ENCODE data around the gene CLIC1. TPM values are rescaled to one million over a fixed set of nuclear protein-coding genes. Genes with fewer than 3 reads are reported as not detected.

Gene CLIC1
- total and polyA plus RNA-seq, 10 of the 15 experiments (the other 5 are each of a cell fraction or from before 2014, with no cell fraction given), result 446 to 1,266 (median 636) TPM

GRCh38 chr6:31721351-31722020, 14.8 kb downstream of the CLIC1 start, which contains the start of gene LY6G6C (continued):
- TF ChIP-seq IKZF2 (IDR thresholded peaks at IDR 0.05), result no peak

GRCh38 chr6:31720196-31720770, 16.0 kb downstream of the CLIC1 start:
- no peaks in the 10 kb centered on the region for H3K36me3 ChIP-seq (ENCODE audit: control insufficient read depth in 2 of 2, insufficient read depth in 2 of 2, low read length in 1 of 2)
- no peak overlapping the region for H3K4me3 ChIP-seq
- no peaks in the 10 kb centered on the region for H3K9me3 ChIP-seq (replicated peaks; ENCODE audit: control insufficient read depth, insufficient read depth, low read length)
- no peaks in the 10 kb centered on the region; a peak in 1 of 4 replicates for H3K27me3 ChIP-seq (replicated peaks in 1 of 2; ENCODE audit: control insufficient read depth in 2 of 2, insufficient read depth in 2 of 2, low read length in 1 of 2)
- 45% methylated on average over 5 of the region's 5 CpGs for WGBS (ENCODE audit: insufficient coverage, insufficient replicate concordance, low lambda C conversion rate, missing lambda C conversion rate)
- no peak overlapping the region for H3K9ac ChIP-seq (ENCODE audit: control insufficient read depth, insufficient read depth, low read length)
- ChIA-PET CTCF (interaction anchor here (0.6 to 1.7 kb wide), 3 partner anchors 39 to 131 kb away, joined by 4 to 6 read pairs (median 6); no protein-coding TSS in a partner anchor), RAD21 (ENCODE audit: unreplicated experiment) (interaction anchor here (0.9 to 1.2 kb wide), 2 partner anchors 37 to 49 kb away, joined by 3 read pairs; no protein-coding TSS in a partner anchor), SMC1A (ENCODE audit: uncharacterized antibody, unreplicated experiment) (no interaction called here), POLR2A (no interaction called here)
- H3K79me2 ChIP-seq (ENCODE audit: control insufficient read depth, insufficient read depth, low read length), result no peaks in the 10 kb centered on the region
- H3K4me2 ChIP-seq (ENCODE audit: control insufficient read depth, insufficient read depth), result no peak overlapping the region
- no peak for DNase-seq (ENCODE audit: low read depth, low spot score)
- intact Hi-C loops (cut with micrococcal nuclease; ENCODE audit: unreplicated experiment), result no loop called here
- ATAC-seq, result no peak
- H3K4me1 ChIP-seq (ENCODE audit: control insufficient read depth, insufficient read depth, low read length), result no peaks in the 10 kb centered on the region
- H4K20me1 ChIP-seq (ENCODE audit: control insufficient read depth, insufficient read depth), result no peaks in the 10 kb centered on the region
- H2AFZ ChIP-seq (ENCODE audit: control insufficient read depth, low read depth, low read length), result no peak overlapping the region
- no peak overlapping the region for H3K27ac ChIP-seq (ENCODE audit: control insufficient read depth, insufficient read depth)
- in situ Hi-C loops (cut with MboI), result no loop called here
- no TSS peak for BruUV-seq (replicated peaks)
- FAIRE-seq, result no peak
- no peak for TF ChIP-seq CHD2 (IDR thresholded peaks at IDR 0.05; ENCODE audit: borderline replicate concordance, low read depth, low read length)
- no peak for TF ChIP-seq KAT2A (conservative IDR thresholded peaks at IDR 0.05; ENCODE audit: control insufficient read depth, low read depth, low read length)
- TF ChIP-seq CHD1 (IDR thresholded peaks at IDR 0.05; ENCODE audit: low read depth, low read length), result no peak
- TF ChIP-seq RBBP5 (conservative IDR thresholded peaks at IDR 0.05), result no peak
- no peak for TF ChIP-seq NR2F1 (conservative IDR thresholded peaks at IDR 0.05)
- TF ChIP-seq YBX1 (IDR thresholded peaks at IDR 0.05), result no peak
- no peak for TF ChIP-seq CEBPZ (IDR thresholded peaks at IDR 0.05; ENCODE audit: low read depth, low read length)
- TF ChIP-seq RELA (IDR thresholded peaks at IDR 0.05; ENCODE audit: borderline replicate concordance, partially characterized antibody), result no peak
- TF ChIP-seq BACH1 (IDR thresholded peaks at IDR 0.05; ENCODE audit: borderline replicate concordance), result no peak
- no peak for TF ChIP-seq ZNF687 (IDR thresholded peaks at IDR 0.05)

Data from GM12878 (cell line).